A172 (cell line): Measurements from ENCODE around the gene SAT2. TPM values are rescaled to one million over a fixed set of nuclear protein-coding genes. Genes with fewer than 3 reads are reported as not detected.
"Not testable (repeated sequence)": the region's sequence is repeated elsewhere in the genome, so short reads cannot be mapped to it uniquely, and the experiment has no call there.

Experiments
- DNase-seq: peaks from one replicate; pipeline ENCODE4 v3.0.0-alpha.2; 2015; ENCODE audit warnings: low spot score
- total RNA-seq: library from RNA; depleted of rRNA; stranded (reverse); fragments of >200 nt; shearing (Covaris generic); gene quantifications from 2 replicates; pipeline ENCODE4 v1.2.3, GENCODE V29; 2014

The SAT2 gene
- total RNA-seq, 1 experiment from 2014 or later, result 64.0 TPM

DNA sequence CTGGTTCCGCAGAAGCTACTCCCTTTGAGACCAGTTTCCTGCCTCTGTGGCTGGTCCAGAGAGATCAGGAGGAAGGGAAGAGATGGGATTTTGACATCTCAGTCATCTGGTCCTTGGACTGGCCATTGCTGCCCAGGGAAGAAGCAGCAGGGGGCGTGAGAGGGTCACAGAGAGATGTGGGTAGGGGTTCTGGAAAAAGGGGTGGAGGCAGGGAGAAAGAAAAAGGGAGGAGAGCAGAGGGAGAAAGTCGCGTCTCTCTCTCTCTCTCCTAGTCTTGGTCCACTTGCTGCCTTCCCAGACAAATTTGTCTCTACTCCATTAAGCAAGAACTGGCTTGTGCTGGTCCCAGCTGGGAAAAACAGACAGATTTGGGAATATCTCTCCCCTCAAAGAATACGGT lies 6.8 kb upstream of the SAT2 start:
- peak; percentile 26 for DNase-seq

GRCh38 chr17:7633093-7633492 lies 5.5 kb upstream of the SAT2 start:
- DNase-seq, result no peak

DNA sequence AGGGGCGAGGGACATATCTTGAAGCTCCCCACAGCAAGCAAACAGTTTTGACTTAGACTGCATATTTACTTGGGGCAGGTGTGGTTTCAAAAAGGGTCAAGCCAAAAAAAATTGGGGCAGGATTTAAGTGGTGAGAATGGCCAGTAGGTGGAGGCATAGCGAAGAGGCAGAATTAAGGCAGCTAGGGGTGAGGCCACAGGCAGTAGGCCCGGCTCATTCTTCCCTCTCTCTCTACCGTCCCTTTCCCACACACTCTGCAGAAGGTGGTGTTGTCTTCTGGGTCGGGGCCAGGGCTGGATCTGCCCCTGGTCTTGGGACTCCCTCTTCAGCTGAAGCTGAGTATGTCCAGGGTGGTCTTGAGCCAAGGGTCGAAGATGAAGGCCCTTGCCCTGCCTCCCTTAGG lies 4.9 kb upstream of the SAT2 start:
- peak; percentile 59 for DNase-seq

DNA sequence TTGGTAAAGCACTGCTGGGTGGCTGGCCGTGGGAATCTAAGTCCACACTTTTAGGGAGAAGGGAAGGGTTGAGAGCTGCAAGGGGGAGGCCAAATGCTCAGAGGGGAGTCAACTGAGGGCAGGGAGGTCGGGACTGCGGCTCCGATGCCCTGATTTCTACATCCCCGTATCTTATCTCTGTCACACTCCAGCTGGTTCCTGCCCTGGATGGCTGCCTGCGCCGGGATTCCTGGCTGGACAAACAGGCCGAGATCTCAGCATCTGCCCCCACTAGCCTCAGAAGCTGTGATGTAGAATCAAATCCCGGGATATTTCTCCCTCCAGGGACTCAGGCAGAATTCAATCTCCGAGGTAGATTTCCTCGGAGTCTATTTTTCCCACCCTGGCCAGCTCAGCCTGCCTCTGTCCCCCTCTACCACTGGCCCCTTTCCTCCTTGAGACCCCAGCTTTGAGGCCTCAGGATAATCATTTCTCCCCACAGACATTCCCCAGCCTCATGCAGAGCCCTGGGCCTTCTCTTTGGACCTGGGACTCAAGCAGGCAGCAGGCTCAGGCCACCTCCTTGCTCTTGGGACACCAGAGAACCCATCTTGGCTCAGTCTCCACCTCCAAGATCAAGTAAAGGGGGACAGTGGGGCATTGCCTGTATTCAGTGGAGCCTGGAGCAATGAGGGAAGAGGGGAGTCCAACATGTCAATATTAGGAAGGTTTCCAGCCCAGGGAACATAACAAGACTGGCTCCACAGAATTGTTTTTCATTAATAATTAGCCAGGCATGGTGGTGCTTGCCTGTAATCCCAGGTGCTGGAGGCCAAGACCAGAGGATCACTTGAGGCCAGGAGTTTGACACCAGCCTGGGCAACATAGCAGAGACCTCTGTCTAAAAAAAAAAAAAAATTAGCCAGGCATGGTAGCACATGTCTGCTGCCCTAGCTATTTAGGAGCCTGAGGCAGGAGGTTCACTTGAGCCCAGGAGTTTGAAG lies 4.1 kb upstream of the SAT2 start:
- no peak for DNase-seq

DNA sequence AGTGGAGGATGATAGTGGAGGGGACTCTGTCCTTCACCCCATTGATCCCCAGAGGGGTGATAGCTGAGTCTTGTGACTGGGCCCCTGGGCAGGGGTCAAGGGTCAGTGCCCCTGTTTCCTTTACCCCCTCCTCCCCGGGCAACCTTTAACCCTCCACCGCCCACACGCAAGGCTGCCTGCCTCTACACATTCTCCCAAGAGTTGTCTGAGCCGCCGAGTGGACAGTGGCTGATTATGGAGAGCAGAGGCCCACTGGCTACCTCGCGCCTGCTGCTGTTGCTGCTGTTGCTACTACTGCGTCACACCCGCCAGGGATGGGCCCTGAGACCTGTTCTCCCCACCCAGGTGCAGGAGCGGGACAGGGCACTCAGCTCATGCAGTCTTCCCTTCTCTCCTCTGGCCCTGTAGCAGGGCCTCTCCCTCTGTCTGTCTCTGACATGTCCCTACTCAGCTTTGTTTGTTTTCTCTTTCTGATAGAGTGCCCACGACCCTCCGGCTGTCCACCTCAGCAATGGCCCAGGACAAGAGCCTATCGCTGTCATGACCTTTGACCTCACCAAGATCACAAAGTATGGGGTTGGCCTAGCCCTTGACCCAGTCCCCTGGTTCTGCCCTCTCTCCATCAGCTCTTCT lies 2.4 kb upstream of the SAT2 start, which contains the start of gene SHBG:
SHBG (plus strand) TSS at position 197 of the 633 bp plus-strand sequence; CDS start at position 235, 38 bp downstream.
- DNase-seq, result no peak

DNA sequence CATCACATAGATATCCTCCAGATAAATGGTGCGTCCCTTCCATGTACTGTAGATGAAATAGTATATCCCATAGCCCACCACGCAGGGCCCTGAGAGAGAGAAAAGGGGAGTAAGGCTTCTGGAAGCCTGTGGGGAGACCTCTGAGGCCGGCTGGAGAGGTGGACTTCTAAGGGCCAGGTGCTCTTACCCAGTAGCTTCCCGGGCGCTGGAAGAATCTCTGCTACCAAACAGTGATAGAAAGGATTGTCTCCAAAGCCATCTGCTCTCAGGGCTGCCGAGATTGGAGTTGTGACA lies 718 bp downstream of the SAT2 start:
- DNase-seq, result no peak

- DNase-seq, result no peak
Observed at GRCh38 chr17:7626307-7626706, 1.3 kb downstream of the SAT2 start.

GRCh38 chr17:7625749-7626148 lies 1.9 kb downstream of the SAT2 start:
- DNase-seq, result not testable (repeated sequence)

GRCh38 chr17:7623661-7624060 lies 4.0 kb downstream of the SAT2 start:
- DNase-seq, result no peak

DNA sequence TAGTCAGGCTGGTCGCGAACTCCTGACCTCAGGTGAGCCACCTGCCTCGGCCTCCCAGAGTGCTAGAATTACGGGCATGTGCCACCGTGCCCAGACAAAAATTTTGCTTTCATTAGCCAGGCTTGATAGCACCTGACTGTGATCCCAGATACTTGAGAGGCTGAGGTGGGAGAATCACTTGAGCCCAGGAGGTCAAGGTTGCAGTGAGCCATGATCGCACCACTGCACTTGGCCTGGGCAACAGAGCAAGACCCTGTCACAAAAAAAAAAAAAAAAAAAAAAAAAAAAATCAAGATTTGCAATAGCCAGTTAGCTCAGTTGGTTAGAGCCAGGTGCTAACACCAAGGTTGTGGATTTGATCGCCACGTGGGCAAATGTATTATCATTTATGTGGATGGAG lies 6.8 kb downstream of the SAT2 start:
- no peak for DNase-seq

GRCh38 chr17:7618608-7619007 lies 9.0 kb downstream of the SAT2 start:
- no peak for DNase-seq

DNA sequence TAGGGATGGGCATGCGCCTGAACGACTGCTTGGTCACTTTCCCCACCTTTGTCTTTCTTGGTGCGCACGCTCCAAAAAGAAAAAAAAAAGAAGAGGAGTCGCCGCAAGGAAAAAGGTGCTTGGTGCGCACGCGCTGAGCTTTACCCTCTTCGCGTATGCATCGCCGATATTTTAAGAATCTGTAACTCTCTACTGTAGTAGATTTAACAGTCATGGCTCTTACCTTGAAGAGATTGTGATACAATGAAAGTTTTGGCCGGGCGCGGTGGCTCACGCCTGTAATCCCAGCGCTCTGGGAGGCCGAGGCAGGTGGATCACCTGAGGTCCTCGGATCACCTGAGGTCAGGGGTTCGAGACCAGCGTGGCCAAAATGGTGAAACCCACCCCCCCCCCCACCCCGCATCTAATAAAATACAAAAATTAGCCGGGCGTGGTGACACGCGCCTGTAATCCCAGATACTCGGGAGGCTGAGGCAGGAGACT lies 12.3 kb downstream of the SAT2 start:
- no peak for DNase-seq

DNA sequence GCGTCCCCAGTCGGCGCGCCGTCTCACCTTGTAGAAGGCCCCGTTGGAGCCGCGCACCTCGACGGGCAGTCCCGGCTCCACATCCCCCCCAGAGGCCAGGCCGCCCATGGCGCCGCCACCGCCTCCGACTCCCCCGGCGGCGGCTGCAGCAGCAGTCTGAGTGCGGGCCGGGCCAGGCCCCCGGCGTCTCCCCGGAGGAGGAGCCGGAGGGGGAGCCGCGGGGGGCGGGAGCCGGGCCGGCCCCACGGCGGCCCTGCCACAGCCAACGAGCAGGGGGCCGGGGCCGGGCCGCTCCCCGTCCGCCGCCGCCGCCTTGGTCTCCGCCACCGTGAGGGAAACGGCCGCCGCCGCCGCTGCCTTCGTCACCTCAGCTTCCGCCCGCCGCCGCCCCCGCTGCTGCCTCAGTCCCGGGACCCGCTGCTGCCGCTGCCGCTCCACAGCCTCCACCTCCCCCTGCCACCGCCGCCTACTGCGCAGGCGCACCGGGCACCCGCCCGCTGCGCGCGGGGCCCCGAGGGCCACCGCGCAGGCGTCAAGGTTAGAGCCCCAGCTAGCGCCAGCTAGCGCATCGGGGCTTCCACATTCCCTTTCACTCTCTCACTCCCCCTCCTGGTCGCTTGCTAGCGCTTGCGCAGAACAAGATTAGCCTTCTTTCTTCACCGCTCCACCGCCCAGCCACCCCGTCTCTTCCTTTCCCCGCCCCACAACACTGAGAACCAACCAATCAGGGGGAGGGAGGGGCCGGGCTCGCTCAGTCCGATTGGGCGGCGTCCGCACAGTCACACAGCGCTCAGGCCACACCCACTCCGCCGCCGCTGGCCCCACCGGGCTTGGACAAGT lies 13.0 kb downstream of the SAT2 start, which contains the start of gene FXR2:
FXR2 (minus strand) TSS at position 473 of the 840 bp plus-strand sequence; CDS start at position 108, 365 bp downstream.
- DNase-seq, result peak; percentile 100

- DNase-seq, result peak; percentile 22
Observed at GRCh38 chr17:7613769-7614424, 13.7 kb downstream of the SAT2 start.

GRCh38 chr17:7612294-7612640 lies 15.4 kb downstream of the SAT2 start:
- no peak for DNase-seq

DNA sequence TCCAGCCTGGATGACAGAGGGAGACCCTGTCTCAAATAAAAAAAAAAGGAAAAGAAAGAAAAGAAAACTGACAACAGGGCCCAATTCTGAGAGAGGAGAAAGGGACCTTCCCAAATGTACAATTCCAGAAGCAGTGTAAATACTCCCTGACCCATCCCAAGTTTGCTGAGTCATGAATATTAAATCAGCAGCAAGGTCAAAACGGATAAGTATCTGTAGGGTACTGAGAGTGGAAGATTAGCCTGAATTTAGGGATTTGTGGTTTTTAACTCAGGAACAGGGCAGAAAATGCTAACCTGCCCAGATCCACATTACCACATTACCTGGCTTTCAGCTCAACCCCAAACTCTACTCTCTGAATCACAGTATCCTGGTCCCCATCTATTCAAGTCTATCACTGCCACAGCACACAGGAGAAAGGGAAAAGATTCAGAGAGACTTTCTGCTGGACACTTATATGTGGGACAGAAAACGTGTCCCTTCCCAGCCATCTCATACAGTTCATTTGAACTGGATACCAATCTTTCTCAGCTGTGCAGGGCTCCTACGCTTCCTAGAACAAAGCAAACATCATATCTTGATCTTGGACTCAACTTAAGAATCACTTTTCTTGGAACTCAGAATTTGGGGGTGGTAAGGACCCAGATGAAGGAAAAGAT lies 15.9 kb downstream of the SAT2 start:
- no peak for DNase-seq

- DNase-seq, result no peak
Observed at GRCh38 chr17:7610641-7611040, 17.0 kb downstream of the SAT2 start.

DNA sequence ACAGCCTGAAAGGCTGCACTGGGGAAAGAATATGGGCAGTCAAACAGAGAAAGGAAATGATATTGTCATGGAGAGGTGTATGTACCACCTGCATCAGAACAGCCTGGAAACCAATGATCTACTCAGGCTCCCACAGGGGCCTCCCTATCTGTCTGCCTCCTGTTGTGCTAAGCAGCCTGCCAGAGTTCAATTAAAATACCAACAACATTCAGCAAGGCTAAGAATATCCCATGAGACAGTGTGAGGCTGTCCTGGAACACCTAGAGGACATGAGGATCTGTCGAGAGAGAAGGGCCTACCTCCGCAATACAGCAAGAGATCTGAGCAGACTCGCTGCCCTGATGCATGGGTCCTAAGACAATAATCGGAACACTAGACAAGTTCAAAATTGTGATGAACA lies 21.3 kb downstream of the SAT2 start:
- DNase-seq, result no peak

- DNase-seq, result not testable (repeated sequence)
Observed at GRCh38 chr17:7597561-7597960, 30.1 kb downstream of the SAT2 start.

DNA sequence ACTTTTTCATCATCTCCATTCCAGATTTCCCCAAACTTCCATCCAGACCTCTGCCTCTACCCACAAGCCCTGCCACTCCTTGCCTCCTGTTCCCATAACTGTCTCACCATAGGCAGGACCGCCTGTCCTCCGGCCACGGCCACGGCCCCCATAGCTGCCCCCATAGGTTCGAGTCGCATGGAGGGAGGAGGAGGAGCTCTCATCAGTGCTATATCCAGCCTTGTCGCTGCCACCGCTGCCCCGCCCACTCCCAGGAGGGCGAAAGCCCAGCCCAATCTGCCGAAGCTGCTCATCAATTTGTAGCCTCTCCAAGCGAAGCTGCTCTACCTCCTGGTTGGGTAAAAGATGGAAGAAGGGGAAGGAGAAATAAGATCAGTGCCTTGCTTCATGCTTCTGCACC lies 34.3 kb downstream of the SAT2 start:
- DNase-seq, result no peak

DNA sequence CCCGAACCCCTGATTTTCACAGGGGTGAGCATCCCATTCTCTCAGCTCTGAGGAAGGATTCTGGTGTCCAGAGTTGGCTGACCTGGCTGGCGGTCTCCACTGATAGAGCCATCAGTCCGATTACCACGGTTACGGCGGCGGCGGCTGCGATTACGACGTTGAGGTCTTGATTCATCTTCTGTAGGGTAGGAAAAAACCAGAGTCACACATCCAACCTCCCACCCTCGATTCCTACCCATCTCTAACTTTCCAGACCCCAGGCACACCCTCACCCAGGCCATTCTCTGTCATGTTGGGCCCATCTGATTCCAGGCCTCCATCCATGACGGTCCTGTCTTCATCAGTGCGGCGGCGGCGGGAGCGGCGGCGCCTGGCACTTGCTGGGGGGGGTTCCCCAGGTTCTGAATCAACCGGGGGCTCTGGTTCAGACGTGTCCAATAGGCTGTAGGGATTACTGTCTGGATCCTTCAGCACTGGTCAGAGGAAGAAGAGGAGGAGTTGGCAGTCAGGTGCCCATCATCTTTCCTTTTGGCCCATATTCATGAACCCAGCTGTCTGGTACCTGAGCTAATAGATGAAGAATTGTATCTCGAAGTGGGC lies 35.1 kb downstream of the SAT2 start:
- no peak for DNase-seq
